DND-41 (cell line): ENCODE data around the gene PLPP1.

Experiments used
- CTCF ChIP-seq: IDR thresholded peaks from 2 replicates; pipeline ENCODE4 v1.5.1; 2012; ENCODE audit warnings: borderline replicate concordance, low read length, moderate library complexity, mild to moderate bottlenecking; ENCODE audit not compliant: poor library complexity, severe bottlenecking; ENCODE audit errors: extremely low read depth
- EZH2 ChIP-seq: IDR thresholded peaks from 3 replicates; pipeline ENCODE4 v1.6.1; 2012; ENCODE audit warnings: borderline replicate concordance, low read depth, mild to moderate bottlenecking, moderate library complexity, low read length, inconsistent platforms; ENCODE audit not compliant: severe bottlenecking

GRCh38 chr5:55426455-55426854, 108.3 kb downstream of the PLPP1 start:
- TF ChIP-seq CTCF (no peak), EZH2 (no peak)
